Tibial nerve (tissue), 4 donors: ENCODE results near the gene SNX15. TPM values are rescaled to one million over a fixed set of nuclear protein-coding genes. Genes with fewer than 3 reads are reported as not detected.
"Not testable (repeated sequence)": the region's sequence is repeated elsewhere in the genome, so short reads cannot be mapped to it uniquely, and the experiment has no call there.

Experiments used
- DNase-seq, 2 donors: peaks; one replicate each; pipeline ENCODE4 v3.0.0-alpha.2; 2019; ENCODE audit warnings: low spot score in 2 of 2
- H3K27ac ChIP-seq, 4 donors: fragments of 200-600 bp; sonication (generic) in 3 of 4; one replicate each; pipeline ENCODE4 v1.5.1; 2017 to 2019; ENCODE audit warnings: mild to moderate bottlenecking in 1 of 4
- H3K27me3 ChIP-seq, 2 donors: fragments of 200-600 bp; sonication (generic) in 1 of 2; one replicate each; pipeline versions ENCODE4 v1.5.1 to v1.6.0; 2017 to 2019
- H3K36me3 ChIP-seq, 3 donors: fragments of 200-600 bp; sonication (generic); one replicate each; pipeline ENCODE4 v1.5.1; 2018 to 2019
- H3K4me1 ChIP-seq, 4 donors: fragments of 200-600 bp; sonication (generic) in 3 of 4; one replicate each; pipeline ENCODE4 v1.5.1; 2017 to 2019
- H3K4me3 ChIP-seq, 4 donors: fragments of 200-600 bp; sonication (generic) in 3 of 4; one replicate each; pipeline ENCODE4 v1.5.1; 2017 to 2019; ENCODE audit warnings: mild to moderate bottlenecking in 1 of 4, moderate library complexity in 1 of 4
- H3K9me3 ChIP-seq, 4 donors: fragments of 200-600 bp; sonication (generic) in 3 of 4; one replicate each; pipeline ENCODE4 v1.5.1; 2017 to 2019
- CTCF ChIP-seq, 5 experiments: fragments of 200-600 bp in 3 of 5; fragments of 450-650 bp in 2 of 5; sonication (generic) in 3 of 5; IDR thresholded peaks; one replicate each; pipeline ENCODE4 v1.5.1; 2016 to 2019; ENCODE audit warnings: antibody characterized with exemption in 5 of 5, mild to moderate bottlenecking in 3 of 5, moderate library complexity in 2 of 5
- EP300 ChIP-seq, 2 donors: sonication (generic); formaldehyde crosslinking; IDR thresholded peaks; one replicate each; pipeline ENCODE4 v1.6.1; 2017; ENCODE audit warnings: antibody characterized with exemption in 2 of 2, mild to moderate bottlenecking in 1 of 2
- POLR2A ChIP-seq, 2 donors: fragments of 450-650 bp; IDR thresholded peaks; one replicate each; pipeline ENCODE4 v1.6.1; 2017; ENCODE audit warnings: antibody characterized with exemption in 2 of 2, mild to moderate bottlenecking in 2 of 2, moderate library complexity in 2 of 2
- WGBS, 2 donors: methylation state at CpG; one replicate each; pipeline ENCODE4 v1.1.5; 2018; 5-methylcytosine and 5-hydroxymethylcytosine counted together
- total RNA-seq, 4 donors: library from RNA; depleted of rRNA; stranded (reverse); fragments of >200 nt; gene quantifications; one replicate each; pipeline ENCODE4 v1.1.0, GENCODE V29; 2016

Gene SNX15
- total RNA-seq, 4 donors from 2014 or later, result 17.1 to 33.3 (median 24.2) TPM

DNA sequence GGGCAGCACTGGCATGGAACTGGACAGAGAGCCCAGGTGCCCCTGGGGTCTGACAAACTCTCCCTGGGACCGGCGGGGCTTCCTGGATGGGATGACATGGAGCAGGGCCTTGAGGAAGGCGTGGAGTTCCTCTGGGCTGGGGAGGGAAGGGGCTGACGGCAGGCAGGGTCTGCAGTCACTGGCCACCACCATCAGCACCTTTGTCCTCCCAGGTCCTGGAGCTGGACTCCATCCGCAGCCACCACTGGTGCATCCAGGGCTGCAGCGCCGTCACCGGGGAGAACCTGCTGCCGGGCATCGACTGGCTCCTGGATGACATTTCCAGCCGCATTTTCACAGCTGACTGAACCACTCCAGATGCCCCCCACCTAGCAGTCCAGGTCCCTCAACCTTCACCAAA is 5.7 kb upstream of the SNX15 start:
- Histone ChIP-seq H3K4me3 (no peak overlapping the region), H3K4me1 (peaks cover 0 to 5% (median 0%) of the 10 kb centered on the region in 4 donors), H3K36me3 (peaks cover 0 to 53% (median 0%) of the 10 kb centered on the region in 3 donors), H3K27ac (no peak overlapping the region), H3K9me3 (no peaks in the 10 kb centered on the region), H3K27me3 (no peaks in the 10 kb centered on the region)
- TF ChIP-seq CTCF (IDR thresholded peaks at IDR 0.05) (no peak), POLR2A (IDR thresholded peaks at IDR 0.05) (no peak), EP300 (IDR thresholded peaks at IDR 0.05) (no peak)
- DNase-seq, result no peak
- 90 to 94% methylated on average over 2 to 11 of the region's 11 CpGs for WGBS, 2 donors

DNA sequence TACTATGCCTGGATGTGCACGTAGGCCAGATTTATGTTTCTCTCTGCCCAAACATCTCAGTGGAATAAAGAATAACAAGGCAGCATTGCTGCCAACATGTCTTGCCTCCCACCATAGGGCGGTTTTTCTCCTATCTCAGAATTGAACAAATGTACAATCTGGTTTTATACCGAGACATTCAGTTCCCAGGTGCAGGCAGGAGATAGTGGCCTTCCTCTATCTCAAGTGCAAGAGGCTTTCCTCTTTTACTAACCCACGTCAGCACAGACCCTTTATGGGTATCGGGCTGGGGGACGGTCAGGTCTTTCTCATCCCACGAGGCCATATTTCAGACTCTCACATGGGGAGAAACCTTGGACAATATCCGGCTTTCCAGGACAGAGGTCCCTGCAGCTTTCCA is 3.7 kb upstream of the SNX15 start:
- WGBS, 2 donors, result 75 to 78% methylated on average over 8 of the region's 8 CpGs
- H3K9me3 ChIP-seq, H3K27ac ChIP-seq: not testable (repeated sequence)

DNA sequence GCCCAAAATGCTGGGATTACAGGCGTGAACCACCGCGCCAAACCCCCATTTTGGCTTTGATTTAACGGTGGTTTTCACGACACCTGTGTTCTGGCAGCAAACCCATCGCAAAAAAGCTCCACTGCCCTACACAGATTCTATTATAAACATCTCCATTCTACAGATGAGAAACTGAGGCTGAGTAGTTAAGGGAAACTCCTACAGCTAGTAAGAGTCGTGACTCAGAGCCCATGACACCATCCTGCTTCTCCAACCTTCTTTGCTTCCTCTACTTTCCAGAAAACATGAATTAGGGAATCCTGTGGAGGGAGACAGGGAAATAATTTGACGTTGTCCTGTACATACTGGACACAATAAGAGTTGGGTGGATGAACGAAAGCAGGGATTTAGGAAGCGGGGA is 429 bp upstream of the SNX15 start:
- TF ChIP-seq EP300 (IDR thresholded peaks at IDR 0.05), result no peak
- no peak for TF ChIP-seq CTCF (IDR thresholded peaks at IDR 0.05)
- TF ChIP-seq POLR2A (IDR thresholded peaks at IDR 0.05), result no peak
- Histone ChIP-seq H3K27me3 (no peaks in the 10 kb centered on the region), H3K27ac (peak overlapping the region; percentile 84 to 92 (median 90)), H3K4me3 (peak overlapping the region; percentile 40 to 83 (median 72)), H3K36me3 (peaks cover 0 to 25% (median 0%) of the 10 kb centered on the region in 3 donors), H3K4me1 (peaks cover 0 to 27% (median 11%) of the 10 kb centered on the region in 4 donors), H3K9me3 (no peaks in the 10 kb centered on the region)
- WGBS, 2 donors, result 53 to 58% methylated on average over 10 of the region's 10 CpGs
- no peak for DNase-seq

More for the DNA sequence above, 3.7 kb upstream of the SNX15 start:
- H3K4me1 ChIP-seq, result peaks cover 0 to 12% (median 5%) of the 10 kb centered on the region in 4 donors
- H3K4me3 ChIP-seq, H3K27me3 ChIP-seq, DNase-seq: not testable (repeated sequence)
- H3K36me3 ChIP-seq, result peaks cover 0 to 45% (median 0%) of the 10 kb centered on the region in 3 donors

- peaks cover 13 to 65% (median 13%) of the 10 kb centered on the region in 3 donors for H3K36me3 ChIP-seq
- DNase-seq, result no peak
- peaks cover 0 to 20% (median 11%) of the 10 kb centered on the region in 4 donors for H3K4me1 ChIP-seq
- no peaks in the 10 kb centered on the region for H3K9me3 ChIP-seq
- no peak overlapping the region for H3K27ac ChIP-seq
- TF ChIP-seq CTCF (IDR thresholded peaks at IDR 0.05) (no peak), POLR2A (IDR thresholded peaks at IDR 0.05) (no peak)
- WGBS, 2 donors, result 77 to 78% methylated on average over 13 of the region's 13 CpGs
- H3K27me3 ChIP-seq, result no peaks in the 10 kb centered on the region
- H3K4me3 ChIP-seq, result no peak overlapping the region
These were observed 5.0 kb downstream of the SNX15 start for GRCh38 chr11:65032216-65032615.

GRCh38 chr11:65034423-65034822 is 7.2 kb downstream of the SNX15 start:
- no peak overlapping the region for H3K4me3 ChIP-seq
- no peaks in the 10 kb centered on the region for H3K27me3 ChIP-seq
- WGBS, 2 donors, result 89 to 92% methylated on average over 2 of the region's 2 CpGs
- no peaks in the 10 kb centered on the region for H3K9me3 ChIP-seq
- peaks cover 13 to 85% (median 16%) of the 10 kb centered on the region in 3 donors for H3K36me3 ChIP-seq
- peaks cover 0 to 5% (median 0%) of the 10 kb centered on the region in 4 donors for H3K4me1 ChIP-seq
- H3K27ac ChIP-seq, result no peak overlapping the region
- no peak for DNase-seq
- TF ChIP-seq POLR2A (IDR thresholded peaks at IDR 0.05), result no peak
- TF ChIP-seq CTCF (IDR thresholded peaks at IDR 0.05), result no peak
- TF ChIP-seq EP300 (IDR thresholded peaks at IDR 0.05), result no peak

DNA sequence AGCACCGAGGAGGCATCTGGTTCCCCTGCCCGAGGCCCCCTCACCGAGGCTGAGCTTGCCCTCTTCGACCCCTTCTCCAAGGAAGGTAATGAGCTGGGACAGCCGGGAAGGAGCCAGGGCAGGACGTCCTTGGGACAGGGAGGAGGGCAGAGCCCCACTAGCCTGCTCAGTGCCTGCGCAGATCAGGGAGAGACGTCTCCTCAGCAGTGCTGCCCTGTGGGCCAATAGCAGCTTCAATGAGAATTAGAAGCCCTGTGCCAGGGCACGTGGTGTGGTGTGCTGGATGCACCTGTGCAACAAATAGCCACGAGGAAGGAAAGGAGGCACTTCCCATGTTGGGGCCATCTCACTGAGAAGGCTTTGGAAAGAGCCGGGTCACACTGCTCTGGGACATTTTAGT is 8.3 kb downstream of the SNX15 start:
- Histone ChIP-seq H3K4me1 (peaks cover 0 to 8% (median 0%) of the 10 kb centered on the region in 4 donors), H3K9me3 (no peaks in the 10 kb centered on the region), H3K36me3 (peaks cover 13 to 92% (median 16%) of the 10 kb centered on the region in 3 donors), H3K27me3 (no peaks in the 10 kb centered on the region), H3K4me3 (no peak overlapping the region), H3K27ac (no peak overlapping the region)
- WGBS, 2 donors, result 73 to 76% methylated on average over 11 of the region's 11 CpGs
- DNase-seq, result no peak
- TF ChIP-seq CTCF (IDR thresholded peaks at IDR 0.05) (no peak), POLR2A (IDR thresholded peaks at IDR 0.05) (no peak), EP300 (IDR thresholded peaks at IDR 0.05) (no peak)
